Measurements from ENCODE around the gene CYTH1. TPM values are rescaled to one million over a fixed set of nuclear protein-coding genes. Genes with fewer than 3 reads are reported as not detected.

CYTH1 gene
- total RNA-seq, 1 experiment from 2014 or later, result 9.7 TPM

DNA sequence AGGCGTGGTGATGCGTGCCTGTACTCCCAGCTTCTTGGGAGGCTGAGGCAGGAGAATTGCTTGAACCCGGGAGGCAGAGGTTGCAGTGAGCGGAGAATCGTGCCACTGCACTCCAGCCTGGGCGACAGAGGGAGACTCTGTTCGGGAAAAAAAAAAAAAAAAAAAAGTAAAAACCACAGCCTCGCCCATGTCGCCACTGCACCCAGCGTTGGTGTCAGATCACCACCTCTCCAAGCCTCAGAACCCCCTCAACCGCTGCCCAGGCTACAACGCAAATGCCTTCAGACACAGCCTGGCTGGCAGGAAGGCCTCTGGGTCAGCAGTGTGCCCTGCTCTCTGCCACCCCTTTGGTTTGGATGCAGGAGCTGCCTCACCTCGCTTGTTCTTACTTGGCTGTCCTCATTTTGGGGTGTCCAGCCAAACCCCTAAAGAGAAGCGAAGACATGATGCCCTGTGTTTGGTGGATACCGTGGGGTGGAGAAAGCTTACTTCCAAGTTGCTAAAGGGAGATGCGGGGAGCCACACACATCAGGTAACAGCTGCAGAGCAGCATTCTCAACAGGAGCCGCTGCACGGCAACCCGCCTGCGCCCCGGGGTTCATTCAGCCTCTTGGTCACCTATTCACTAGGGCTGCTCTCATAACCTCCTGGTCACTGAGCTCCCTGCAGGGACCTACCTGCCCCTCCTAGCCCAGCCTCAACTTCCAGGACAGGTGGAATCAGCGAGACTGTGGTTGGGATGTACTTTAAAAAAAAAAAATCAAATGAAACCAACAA lies 13.0 kb upstream of the CYTH1 start:
- no peak for DNase-seq
- no peak overlapping the region for H3K4me3 Mint-ChIP-seq
- H2BK15ac ChIP-seq (ENCODE audit: low read depth, low read length), result no peak overlapping the region
- no peak overlapping the region for H3K27ac Mint-ChIP-seq
- no peak for TF ChIP-seq CTCF (conservative IDR thresholded peaks at IDR 0.05)
- H3K9me3 Mint-ChIP-seq, result no peaks in the 10 kb centered on the region
- no peak overlapping the region for H2BK20ac ChIP-seq (ENCODE audit: low read depth, low read length, poor library complexity, severe bottlenecking)
- H4K91ac ChIP-seq (ENCODE audit: insufficient read length, low read depth, low read length), result no peak overlapping the region
- no peak overlapping the region for H3K18ac ChIP-seq (ENCODE audit: insufficient read length, low read depth, low read length)
- H3K23ac ChIP-seq (ENCODE audit: insufficient read length, low read depth, low read length), result no peak overlapping the region
- H2BK12ac ChIP-seq (ENCODE audit: insufficient read length, low read depth, low read length), result no peak overlapping the region
- H3K9me3 ChIP-seq (ENCODE audit: control insufficient read depth, low read depth, low read length), result no peaks in the 10 kb centered on the region
- peaks cover 4 to 6% of the 10 kb centered on the region in 2 experiments; a peak in 3 of 4 replicates for H3K4me1 Mint-ChIP-seq
- no peaks in the 10 kb centered on the region for H3K27me3 ChIP-seq (ENCODE audit: insufficient read depth, low read length)
- H3K9ac ChIP-seq (ENCODE audit: extremely low read depth, insufficient read length, low read length), result no peak overlapping the region
- H2BK5ac ChIP-seq (ENCODE audit: insufficient read length, low read length), result no peak overlapping the region
- no peaks in the 10 kb centered on the region for H4K20me1 ChIP-seq (ENCODE audit: control insufficient read depth, insufficient read depth, insufficient read length)
- no peak overlapping the region for H2AFZ ChIP-seq (ENCODE audit: low read length)
- peaks cover 37 to 81% (median 69%) of the 10 kb centered on the region in 3 experiments for H3K36me3 Mint-ChIP-seq (ENCODE audit: insufficient read depth in 1 of 3, low read depth in 3 of 3)
- no peak overlapping the region for H3K4me2 ChIP-seq (ENCODE audit: insufficient read depth, insufficient read length, low read length)
- H3K14ac ChIP-seq (ENCODE audit: insufficient read depth, low read length), result no peak overlapping the region
- no peak overlapping the region for H3T11ph ChIP-seq (ENCODE audit: low read length)
- no peak overlapping the region for H4K5ac ChIP-seq (ENCODE audit: insufficient read length, low read depth, low read length)
- no peaks in the 10 kb centered on the region for H3K79me1 ChIP-seq (ENCODE audit: insufficient read depth, low read depth, low read length, poor library complexity, severe bottlenecking)
- no peak overlapping the region for H3K4ac ChIP-seq (ENCODE audit: low read depth, low read length)
- H3K23me2 ChIP-seq (ENCODE audit: insufficient read length, low read depth, low read length, poor library complexity, severe bottlenecking), result no peaks in the 10 kb centered on the region
- H3K27ac ChIP-seq (ENCODE audit: insufficient read length, low read depth, low read length), result no peak overlapping the region
- no peak overlapping the region for H4K8ac ChIP-seq (replicated peaks; ENCODE audit: insufficient read length, low read depth, low read length)
- no peak overlapping the region for H3K56ac ChIP-seq (ENCODE audit: insufficient read length, low read depth, low read length)
- H3K4me1 ChIP-seq (ENCODE audit: insufficient read depth, low read length), result no peaks in the 10 kb centered on the region
- no peaks in the 10 kb centered on the region for H3K27me3 Mint-ChIP-seq (ENCODE audit: low read depth)
- H3K79me2 ChIP-seq (ENCODE audit: insufficient read depth, low read length), result no peaks in the 10 kb centered on the region; the same call in 1 of the 2 replicates
- no peak overlapping the region for H2AK5ac ChIP-seq (ENCODE audit: insufficient read length, low read length)
- WGBS (ENCODE audit: extremely low coverage, insufficient read length, low lambda C conversion rate), result no CpG with 5 or more reads among the region's 22 CpGs
- H2BK120ac ChIP-seq (ENCODE audit: low read depth, low read length, poor library complexity, severe bottlenecking), result no peak overlapping the region
